Brain microvascular endothelial cell (primary cell): ENCODE results near the gene CDK14.

Source experiments
- DNase-seq: peaks from one replicate; pipeline ENCODE4 v3.0.0-alpha.2; 2020
- H3K27ac ChIP-seq: fragments of 250-450 bp; sonication (Bioruptor Pico); 2 replicates; pipeline ENCODE4 v1.5.1; 2020; ENCODE audit warnings: mild to moderate bottlenecking, moderate library complexity
- H3K27me3 ChIP-seq: fragments of 250-450 bp; sonication (Bioruptor Pico); replicated peaks from 2 replicates; pipeline ENCODE4 v1.5.1; 2020; ENCODE audit warnings: mild to moderate bottlenecking
- H3K36me3 ChIP-seq: fragments of 250-450 bp; sonication (Bioruptor Pico); replicated peaks from 2 replicates; pipeline ENCODE4 v1.5.1; 2020; ENCODE audit warnings: mild to moderate bottlenecking
- H3K4me3 ChIP-seq: 2 replicates; pipeline ENCODE4 v1.5.1; 2011; ENCODE audit warnings: low read depth, mild to moderate bottlenecking, control low read depth, low read length, moderate library complexity
- CTCF ChIP-seq: IDR thresholded peaks from 2 replicates; pipeline ENCODE4 v1.5.1; 2011; ENCODE audit warnings: low read depth, mild to moderate bottlenecking, moderate library complexity, low read length, control low read depth, inconsistent platforms; ENCODE audit errors: missing control alignments
- in situ Hi-C: cut with HindIII; loops from 2 replicates; pipeline ENCODE4 v1.10.0; 2017; ENCODE audit warnings: low sequenced_read_pairs, low pct_ligation_motif_present

Gene CDK14

GRCh38 chr7:91020636-91021385 lies 424.7 kb downstream of the CDK14 start:
- Histone ChIP-seq H3K27me3 (no peaks in the 10 kb centered on the region), H3K4me3 (no peak overlapping the region), H3K36me3 (no peaks in the 10 kb centered on the region), H3K27ac (no peak overlapping the region)
- TF ChIP-seq CTCF: no peak
- DNase-seq: peak; percentile 11
- in situ Hi-C loops: no loop called here

- no peak for DNase-seq
- H3K36me3 ChIP-seq: no peaks in the 10 kb centered on the region
- H3K27me3 ChIP-seq: no peaks in the 10 kb centered on the region
- in situ Hi-C loops: no loop called here
- H3K27ac ChIP-seq: no peak overlapping the region
- no peak for TF ChIP-seq CTCF
- H3K4me3 ChIP-seq: no peak overlapping the region
These were observed 425.8 kb downstream of the CDK14 start for GRCh38 chr7:91021956-91022355.

GRCh38 chr7:91025906-91026390 lies 429.8 kb downstream of the CDK14 start:
- no peak overlapping the region for H3K27ac ChIP-seq
- DNase-seq: no peak
- in situ Hi-C loops: no loop called here
- H3K36me3 ChIP-seq: no peaks in the 10 kb centered on the region
- no peaks in the 10 kb centered on the region for H3K27me3 ChIP-seq
- TF ChIP-seq CTCF: no peak
- H3K4me3 ChIP-seq: no peak overlapping the region

GRCh38 chr7:91029688-91030087 lies 433.6 kb downstream of the CDK14 start:
- TF ChIP-seq CTCF: no peak
- Histone ChIP-seq H3K36me3 (no peaks in the 10 kb centered on the region), H3K27ac (no peak overlapping the region), H3K4me3 (no peak overlapping the region), H3K27me3 (no peaks in the 10 kb centered on the region)
- in situ Hi-C loops: no loop called here
- DNase-seq: no peak

GRCh38 chr7:91030680-91031380 lies 434.7 kb downstream of the CDK14 start:
- no peaks in the 10 kb centered on the region for H3K27me3 ChIP-seq
- no peak for TF ChIP-seq CTCF
- no peak for DNase-seq
- no peaks in the 10 kb centered on the region for H3K36me3 ChIP-seq
- no peak overlapping the region for H3K27ac ChIP-seq
- in situ Hi-C loops: no loop called here
- no peak overlapping the region for H3K4me3 ChIP-seq
